Measurements from ENCODE around the gene HSPA6.

DNA sequence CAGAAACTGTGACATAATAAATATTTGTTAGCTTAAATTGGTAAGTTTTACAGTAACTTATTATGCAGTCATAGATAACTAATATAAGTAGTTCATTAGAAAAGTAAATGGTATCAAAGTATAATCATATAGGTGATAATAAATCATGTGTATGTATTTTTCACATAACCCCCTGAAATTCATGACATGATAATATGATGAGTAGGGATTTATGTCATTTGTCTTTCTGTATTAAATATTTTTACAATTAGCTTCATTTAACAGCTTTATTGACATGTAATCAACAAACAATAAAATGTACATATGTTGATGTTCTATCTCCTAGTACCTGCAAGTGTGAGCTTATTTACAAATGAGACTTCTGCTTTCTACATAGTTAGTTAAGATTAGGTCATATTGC lies 28.9 kb upstream of the HSPA6 start:
- TF ChIP-seq, protein P1, sequence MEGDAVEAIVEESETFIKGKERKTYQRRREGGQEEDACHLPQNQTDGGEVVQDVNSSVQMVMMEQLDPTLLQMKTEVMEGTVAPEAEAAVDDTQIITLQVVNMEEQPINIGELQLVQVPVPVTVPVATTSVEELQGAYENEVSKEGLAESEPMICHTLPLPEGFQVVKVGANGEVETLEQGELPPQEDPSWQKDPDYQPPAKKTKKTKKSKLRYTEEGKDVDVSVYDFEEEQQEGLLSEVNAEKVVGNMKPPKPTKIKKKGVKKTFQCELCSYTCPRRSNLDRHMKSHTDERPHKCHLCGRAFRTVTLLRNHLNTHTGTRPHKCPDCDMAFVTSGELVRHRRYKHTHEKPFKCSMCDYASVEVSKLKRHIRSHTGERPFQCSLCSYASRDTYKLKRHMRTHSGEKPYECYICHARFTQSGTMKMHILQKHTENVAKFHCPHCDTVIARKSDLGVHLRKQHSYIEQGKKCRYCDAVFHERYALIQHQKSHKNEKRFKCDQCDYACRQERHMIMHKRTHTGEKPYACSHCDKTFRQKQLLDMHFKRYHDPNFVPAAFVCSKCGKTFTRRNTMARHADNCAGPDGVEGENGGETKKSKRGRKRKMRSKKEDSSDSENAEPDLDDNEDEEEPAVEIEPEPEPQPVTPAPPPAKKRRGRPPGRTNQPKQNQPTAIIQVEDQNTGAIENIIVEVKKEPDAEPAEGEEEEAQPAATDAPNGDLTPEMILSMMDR (IDR thresholded peaks at IDR 0.05), result no peak
- TF ChIP-seq POLR2A (IDR thresholded peaks at IDR 0.05) (no peak), POLR2AphosphoS5 (IDR thresholded peaks at IDR 0.05; ENCODE audit: insufficient read depth in 1 of 2, low read depth in 1 of 2) (no peak)
